ENCODE results near the gene ZNHIT1.

DNA sequence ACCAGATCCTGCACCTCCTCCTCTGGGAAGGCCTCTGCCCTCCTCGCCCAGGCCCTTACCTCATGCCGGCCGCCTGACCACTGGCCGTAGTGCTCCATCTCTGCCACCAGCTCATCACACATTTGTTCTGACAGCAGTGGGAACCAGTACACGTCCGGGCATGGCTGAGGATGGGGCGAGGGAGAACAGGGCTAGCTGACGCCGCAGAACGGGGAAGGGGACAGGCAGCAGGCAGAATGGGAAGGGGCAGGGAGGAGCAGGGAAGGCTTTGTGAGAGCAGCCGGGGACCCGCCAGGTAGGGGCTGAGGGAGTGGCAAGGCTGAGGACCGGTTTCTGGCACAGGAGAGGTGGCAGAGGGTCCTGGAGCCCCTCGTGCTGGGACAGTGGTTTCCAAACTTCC, 9.2 kb upstream of the ZNHIT1 start:
- TF ChIP-seq, protein P1, sequence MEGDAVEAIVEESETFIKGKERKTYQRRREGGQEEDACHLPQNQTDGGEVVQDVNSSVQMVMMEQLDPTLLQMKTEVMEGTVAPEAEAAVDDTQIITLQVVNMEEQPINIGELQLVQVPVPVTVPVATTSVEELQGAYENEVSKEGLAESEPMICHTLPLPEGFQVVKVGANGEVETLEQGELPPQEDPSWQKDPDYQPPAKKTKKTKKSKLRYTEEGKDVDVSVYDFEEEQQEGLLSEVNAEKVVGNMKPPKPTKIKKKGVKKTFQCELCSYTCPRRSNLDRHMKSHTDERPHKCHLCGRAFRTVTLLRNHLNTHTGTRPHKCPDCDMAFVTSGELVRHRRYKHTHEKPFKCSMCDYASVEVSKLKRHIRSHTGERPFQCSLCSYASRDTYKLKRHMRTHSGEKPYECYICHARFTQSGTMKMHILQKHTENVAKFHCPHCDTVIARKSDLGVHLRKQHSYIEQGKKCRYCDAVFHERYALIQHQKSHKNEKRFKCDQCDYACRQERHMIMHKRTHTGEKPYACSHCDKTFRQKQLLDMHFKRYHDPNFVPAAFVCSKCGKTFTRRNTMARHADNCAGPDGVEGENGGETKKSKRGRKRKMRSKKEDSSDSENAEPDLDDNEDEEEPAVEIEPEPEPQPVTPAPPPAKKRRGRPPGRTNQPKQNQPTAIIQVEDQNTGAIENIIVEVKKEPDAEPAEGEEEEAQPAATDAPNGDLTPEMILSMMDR (IDR thresholded peaks at IDR 0.05), result no peak
- TF ChIP-seq POLR2A (IDR thresholded peaks at IDR 0.05), result no peak

Measured in prostate gland (tissue), 2 donors.